Measurements from ENCODE around the gene BARX2. TPM values are rescaled to one million over a fixed set of nuclear protein-coding genes. Genes with fewer than 3 reads are reported as not detected.
A peak's percentile ranks its signal among the peaks of the same experiment; 100 is the strongest.

BARX2 gene
- total RNA-seq, 4 donors from 2014 or later, result 1.00 to 9.2 (median 6.3) TPM

- H3K27ac ChIP-seq, result no peak overlapping the region
- WGBS, 2 donors (ENCODE audit: low coverage in 1 of 2), result 69 to 85% methylated on average over 2 of the region's 2 CpGs
- no peak for TF ChIP-seq POLR2AphosphoS5 (IDR thresholded peaks at IDR 0.05)
- no peak for TF ChIP-seq POLR2A (IDR thresholded peaks at IDR 0.05)
- TF ChIP-seq EP300 (IDR thresholded peaks at IDR 0.05; ENCODE audit: low read depth), result no peak
Observed at GRCh38 chr11:129385801-129386200, 10.2 kb downstream of the BARX2 start.

GRCh38 chr11:129386795-129387397 lies 11.2 kb downstream of the BARX2 start:
- peak; percentile 46 for DNase-seq
- WGBS, 2 donors (ENCODE audit: low coverage in 1 of 2), result 10 to 27% methylated on average over 4 to 11 of the region's 11 CpGs
- TF ChIP-seq POLR2AphosphoS5 (IDR thresholded peaks at IDR 0.05) (no peak), EP300 (IDR thresholded peaks at IDR 0.05; ENCODE audit: low read depth) (no peak), POLR2A (IDR thresholded peaks at IDR 0.05) (no peak), CTCF (IDR thresholded peaks at IDR 0.05) (no peak)

More at GRCh38 chr11:129385801-129386200, 10.2 kb downstream of the BARX2 start:
- Histone ChIP-seq H3K9me3 (no peaks in the 10 kb centered on the region), H3K4me3 (no peak overlapping the region), H3K4me1 (peaks cover 0 to 14% (median 2%) of the 10 kb centered on the region in 4 donors), H3K27me3 (peaks cover 4% of the 10 kb centered on the region), H3K36me3 (no peaks in the 10 kb centered on the region)
- intact Hi-C loops (cut with DNase I; ENCODE audit: low total_unique reads), result no loop called here
- in situ Hi-C loops (cut with MboI; ENCODE audit: low pct_ligation_motif_present in 1 of 4, low pct_unique_long_range_greater_than_20kb in 1 of 4, low sequenced_read_pairs in 3 of 4), result loop anchor here in 1 of 4 donors (25.0 kb wide), 1 partner anchor 302 kb away; no protein-coding TSS in a partner anchor
- DNase-seq, result no peak

GRCh38 chr11:129387434-129387833 lies 11.8 kb downstream of the BARX2 start:
- 57 to 88% methylated on average over 1 of the region's 1 CpG for WGBS, 2 donors (ENCODE audit: low coverage in 1 of 2)
- in situ Hi-C loops (cut with MboI; ENCODE audit: low pct_ligation_motif_present in 1 of 4, low pct_unique_long_range_greater_than_20kb in 1 of 4, low sequenced_read_pairs in 3 of 4) (loop anchor here in 1 of 4 donors (25.0 kb wide), 1 partner anchor 300 kb away; no protein-coding TSS in a partner anchor), intact Hi-C loops (cut with DNase I; ENCODE audit: low total_unique reads) (no loop called here)
- H3K4me1 ChIP-seq, result peaks cover 0 to 20% (median 2%) of the 10 kb centered on the region in 4 donors
- no peaks in the 10 kb centered on the region for H3K36me3 ChIP-seq
- peak overlapping the region; percentile 48 to 70 (median 55) for H3K27ac ChIP-seq
- H3K27me3 ChIP-seq, result peaks cover 3% of the 10 kb centered on the region
- TF ChIP-seq EP300 (IDR thresholded peaks at IDR 0.05; ENCODE audit: low read depth), result no peak
- TF ChIP-seq POLR2AphosphoS5 (IDR thresholded peaks at IDR 0.05), result no peak
- TF ChIP-seq CTCF (IDR thresholded peaks at IDR 0.05), result no peak
- no peak for TF ChIP-seq POLR2A (IDR thresholded peaks at IDR 0.05)
- no peaks in the 10 kb centered on the region for H3K9me3 ChIP-seq
- DNase-seq, result no peak
- H3K4me3 ChIP-seq, result peak overlapping the region in 1 of 4 donors; percentile 15

More at GRCh38 chr11:129386795-129387397, 11.2 kb downstream of the BARX2 start:
- Histone ChIP-seq H3K27ac (peak overlapping the region; percentile 48 to 70 (median 55)), H3K27me3 (peaks cover 3% of the 10 kb centered on the region), H3K4me3 (peak overlapping the region in 1 of 4 donors; percentile 15), H3K9me3 (no peaks in the 10 kb centered on the region), H3K36me3 (no peaks in the 10 kb centered on the region), H3K4me1 (peaks cover 0 to 18% (median 2%) of the 10 kb centered on the region in 4 donors)
- intact Hi-C loops (cut with DNase I; ENCODE audit: low total_unique reads), result no loop called here
- in situ Hi-C loops (cut with MboI; ENCODE audit: low pct_ligation_motif_present in 1 of 4, low pct_unique_long_range_greater_than_20kb in 1 of 4, low sequenced_read_pairs in 3 of 4), result loop anchor here in 1 of 4 donors (25.0 kb wide), 1 partner anchor 300 kb away; no protein-coding TSS in a partner anchor

- no peaks in the 10 kb centered on the region for H3K9me3 ChIP-seq
- no peaks in the 10 kb centered on the region for H3K36me3 ChIP-seq
- no peak overlapping the region for H3K27ac ChIP-seq
- in situ Hi-C loops (cut with MboI; ENCODE audit: low pct_ligation_motif_present in 1 of 4, low pct_unique_long_range_greater_than_20kb in 1 of 4, low sequenced_read_pairs in 3 of 4) (loop anchor here in 1 of 4 donors (25.0 kb wide), 1 partner anchor 298 kb away; no protein-coding TSS in a partner anchor), intact Hi-C loops (cut with DNase I; ENCODE audit: low total_unique reads) (no loop called here)
- H3K27me3 ChIP-seq, result peaks cover 3% of the 10 kb centered on the region
- 35 to 52% methylated on average over 2 of the region's 2 CpGs for WGBS, 2 donors (ENCODE audit: low coverage in 1 of 2)
- H3K4me3 ChIP-seq, result no peak overlapping the region
- TF ChIP-seq POLR2A (IDR thresholded peaks at IDR 0.05) (no peak), CTCF (IDR thresholded peaks at IDR 0.05) (no peak), EP300 (IDR thresholded peaks at IDR 0.05; ENCODE audit: low read depth) (no peak), POLR2AphosphoS5 (IDR thresholded peaks at IDR 0.05) (no peak)
- H3K4me1 ChIP-seq, result peaks cover 0 to 20% (median 2%) of the 10 kb centered on the region in 4 donors
- DNase-seq, result no peak
Observed at GRCh38 chr11:129388824-129389223, 13.2 kb downstream of the BARX2 start.
